A204.1 (cell line): Measurements from ENCODE around the gene CRIM1.

Experiments
- FAIRE-seq: peaks from 2 replicates; lab custom pipeline; 2012; peaks lifted over from hg19 to GRCh38; lab: Jason Lieb, UNC

Gene CRIM1

GRCh38 chr2:36525245-36525644, 169.7 kb downstream of the CRIM1 start:
- FAIRE-seq: no peak

DNA sequence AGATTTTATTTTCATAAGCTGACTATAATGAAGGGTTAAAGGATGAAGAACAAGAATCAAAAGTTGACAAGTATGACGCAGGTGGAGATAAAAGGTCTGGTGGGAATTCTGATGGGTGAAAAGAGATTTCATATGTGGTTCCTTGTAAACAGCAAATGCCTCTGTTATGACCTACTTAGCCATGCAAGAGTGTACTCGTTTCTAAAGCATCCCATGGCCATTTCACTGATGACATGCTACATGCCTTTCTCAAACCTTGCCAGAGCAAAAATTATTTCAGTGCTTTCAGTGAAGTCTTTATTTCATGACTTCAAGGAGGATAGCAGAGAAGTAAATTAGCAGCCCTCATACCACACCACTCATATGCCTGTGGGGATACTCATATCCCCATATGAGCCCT, 170.6 kb downstream of the CRIM1 start:
- no peak for FAIRE-seq

DNA sequence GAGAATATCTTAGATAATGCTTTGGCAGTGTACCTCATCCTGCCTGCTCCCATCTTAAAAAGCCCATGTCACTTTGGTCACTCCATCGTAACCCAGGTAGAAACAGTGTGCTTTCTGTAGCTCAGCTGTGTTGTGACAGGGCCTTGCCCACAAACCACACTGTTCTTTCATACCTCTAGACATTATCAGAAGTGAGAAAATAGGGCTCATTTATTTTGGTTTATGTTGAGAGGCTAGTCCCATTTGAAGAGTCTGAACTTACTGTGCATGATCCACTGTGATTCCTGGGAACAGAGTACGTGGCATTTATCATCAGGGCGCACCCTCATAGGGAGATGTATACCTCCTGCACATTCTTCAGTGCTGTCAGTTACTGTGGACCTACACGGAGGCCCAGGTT, 172.7 kb downstream of the CRIM1 start:
- FAIRE-seq: no peak

- no peak for FAIRE-seq
Observed at GRCh38 chr2:36528766-36529392, 173.3 kb downstream of the CRIM1 start.

GRCh38 chr2:36530178-36530982, 174.8 kb downstream of the CRIM1 start:
- FAIRE-seq: no peak

- no peak for FAIRE-seq
Observed at GRCh38 chr2:36530983-36531354, 175.4 kb downstream of the CRIM1 start.

DNA sequence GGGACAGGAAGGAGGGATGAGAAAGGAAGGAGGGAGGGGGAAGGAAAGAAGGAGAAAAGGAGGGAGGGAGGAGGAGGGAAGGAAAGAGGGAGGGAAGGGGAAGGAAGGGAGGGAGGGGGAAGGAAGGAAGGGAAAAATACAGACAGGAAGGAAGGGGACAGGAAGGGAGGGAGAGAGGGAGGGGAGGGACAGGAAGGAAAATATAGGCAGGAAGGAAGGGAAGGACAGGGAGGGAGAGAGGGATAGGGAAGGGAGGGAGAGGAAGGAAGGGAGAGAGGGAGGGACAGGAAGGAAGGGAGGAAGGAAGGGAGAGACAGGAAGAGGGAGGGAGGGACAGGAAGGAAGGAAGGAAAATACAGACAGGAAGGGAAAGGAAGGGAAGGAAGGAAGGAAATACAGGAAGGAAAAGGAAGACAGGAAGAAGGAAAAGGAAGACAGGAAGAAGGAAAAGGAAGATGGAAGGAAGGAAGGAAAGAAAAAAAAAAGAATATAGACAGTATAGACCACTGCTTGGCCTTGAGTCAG, 178.8 kb downstream of the CRIM1 start:
- no peak for FAIRE-seq

- no peak for FAIRE-seq
Observed at GRCh38 chr2:36535099-36535498, 179.5 kb downstream of the CRIM1 start.

GRCh38 chr2:36536776-36537175, 181.2 kb downstream of the CRIM1 start:
- FAIRE-seq: no peak

DNA sequence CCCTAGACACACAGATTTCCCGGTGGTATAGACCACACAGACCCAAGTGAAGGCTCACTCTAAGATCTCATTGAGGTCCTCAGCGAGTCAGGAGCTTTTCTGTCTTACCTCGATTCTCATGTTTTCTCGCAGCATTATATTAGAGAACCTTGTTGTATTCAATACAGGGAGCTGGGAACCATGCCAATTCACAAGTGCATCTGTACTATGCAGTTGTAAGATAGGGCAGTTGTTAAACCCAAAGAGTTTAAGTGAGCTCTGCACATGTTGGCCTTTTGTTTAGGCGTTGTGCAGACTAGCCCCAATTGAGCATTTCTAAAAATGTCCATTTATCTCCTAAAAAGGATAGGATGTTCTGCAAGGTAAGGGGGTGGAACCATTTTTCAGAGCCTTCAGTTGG, 182.8 kb downstream of the CRIM1 start:
- FAIRE-seq: no peak

GRCh38 chr2:36539631-36540030, 184.1 kb downstream of the CRIM1 start:
- no peak for FAIRE-seq

GRCh38 chr2:36540986-36541754, 185.6 kb downstream of the CRIM1 start:
- no peak for FAIRE-seq

DNA sequence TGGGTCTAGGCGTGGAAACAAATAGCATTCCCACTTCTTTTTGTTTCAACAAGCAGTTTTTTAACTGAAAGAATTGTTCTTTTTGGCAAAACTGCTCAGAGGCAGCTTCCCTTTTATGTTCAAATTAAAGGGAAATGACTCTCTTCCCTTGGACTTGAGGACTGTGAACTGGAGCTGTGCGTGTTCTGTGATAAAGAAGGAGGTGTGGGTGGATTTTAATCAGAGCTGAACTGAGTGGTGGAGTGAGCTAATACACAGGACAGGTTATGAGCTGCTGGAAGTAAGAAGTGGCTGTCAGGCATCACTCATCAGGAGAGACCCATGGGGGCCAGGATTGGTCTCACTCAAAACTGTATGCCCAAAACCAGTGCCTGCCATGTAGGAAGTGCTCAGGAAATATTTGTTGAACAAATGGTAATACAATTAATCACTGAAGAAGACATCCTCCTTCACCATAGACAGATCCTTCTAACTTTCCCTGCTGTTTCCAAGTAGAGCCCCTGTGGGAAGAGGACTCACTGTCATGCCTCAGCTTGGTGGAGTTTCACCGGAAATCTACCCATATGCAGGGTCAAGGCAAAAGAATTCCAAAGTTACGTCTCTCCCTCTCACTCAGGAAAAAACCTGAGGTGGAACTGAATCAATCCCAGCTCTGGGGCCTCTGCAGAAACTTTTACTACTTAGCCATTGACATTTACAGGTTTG, 186.5 kb downstream of the CRIM1 start:
- FAIRE-seq: no peak

GRCh38 chr2:36544638-36545338, 189.2 kb downstream of the CRIM1 start:
- no peak for FAIRE-seq

GRCh38 chr2:36545871-36546416, 190.4 kb downstream of the CRIM1 start:
- peak; percentile 30 for FAIRE-seq

GRCh38 chr2:36547906-36548305, 192.3 kb downstream of the CRIM1 start:
- no peak for FAIRE-seq

DNA sequence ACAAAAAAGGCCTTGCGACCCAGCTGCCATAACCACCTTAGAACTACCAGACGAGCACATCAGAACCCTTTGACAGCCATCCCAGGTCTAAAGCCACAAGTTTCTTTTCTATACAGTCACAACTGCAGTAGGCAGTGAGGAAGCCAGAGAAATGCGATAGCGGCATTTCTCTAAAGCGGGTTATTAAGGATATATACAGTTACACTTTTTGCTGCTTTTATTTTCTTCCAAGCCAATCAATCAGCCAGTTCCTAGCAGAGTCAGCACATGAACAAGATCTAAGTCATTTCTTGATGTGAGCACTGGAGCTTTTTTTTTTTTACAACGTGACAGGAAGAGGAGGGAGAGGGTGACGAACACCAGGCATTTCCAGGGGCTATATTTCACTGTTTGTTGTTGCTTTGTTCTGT, 193.6 kb downstream of the CRIM1 start:
- FAIRE-seq: no peak

- FAIRE-seq: no peak
Observed at GRCh38 chr2:36550006-36550405, 194.4 kb downstream of the CRIM1 start.

DNA sequence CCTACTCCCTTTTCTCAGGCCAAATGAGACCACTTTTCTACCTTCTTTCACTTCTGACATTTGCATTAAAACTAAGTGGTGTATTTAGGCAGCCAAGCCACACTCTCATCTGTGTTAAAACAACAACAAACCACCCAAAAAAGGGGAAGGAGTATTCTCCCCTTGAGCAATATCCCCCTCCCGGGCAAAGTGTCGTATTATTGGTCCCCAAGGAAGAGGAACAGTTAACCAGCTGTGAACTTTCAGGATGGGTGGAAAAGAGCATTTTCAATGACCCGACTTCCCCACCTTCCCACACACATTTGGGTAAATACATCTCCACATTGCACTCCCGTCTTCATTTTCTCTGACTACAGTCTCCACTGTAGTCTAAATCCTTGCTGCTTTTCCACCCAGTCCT, 198.1 kb downstream of the CRIM1 start:
- FAIRE-seq: no peak

DNA sequence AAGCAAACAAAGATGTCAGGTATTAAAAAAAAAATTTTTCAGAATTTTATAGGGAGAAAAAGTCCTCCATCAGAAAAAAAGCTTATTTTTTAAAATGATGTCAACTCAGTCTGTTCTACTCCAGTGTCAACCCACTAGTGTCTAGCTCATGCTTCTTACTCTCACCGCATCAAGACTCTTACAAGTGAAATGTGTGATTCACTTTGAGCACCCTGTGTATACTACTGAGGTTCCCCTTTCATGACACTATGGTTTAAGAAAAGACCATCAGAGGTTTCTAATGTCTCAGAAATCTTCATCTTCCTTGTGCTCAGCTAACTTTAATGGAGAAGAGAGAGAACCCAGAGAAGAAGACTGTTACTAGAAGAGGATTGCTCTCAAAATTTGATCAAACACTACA, 199.0 kb downstream of the CRIM1 start:
- FAIRE-seq: no peak

DNA sequence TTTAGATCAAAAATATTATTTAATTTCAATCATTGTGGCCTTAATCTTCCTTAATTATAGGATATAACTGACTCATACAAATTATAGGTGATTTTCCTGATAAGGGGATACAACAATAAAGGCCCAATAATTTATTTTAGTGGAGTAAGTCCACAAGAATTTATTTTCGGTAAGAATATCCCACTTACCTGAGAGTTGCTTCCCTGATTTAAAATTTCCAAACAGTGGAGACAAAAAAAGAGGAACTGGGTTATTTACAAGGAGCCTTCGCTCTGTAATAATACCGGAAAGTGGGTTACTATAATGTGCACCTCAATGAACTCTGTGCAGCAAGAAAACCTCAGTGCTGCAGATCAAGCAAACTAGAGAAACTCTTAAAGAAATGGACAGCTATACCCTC, 200.2 kb downstream of the CRIM1 start:
- FAIRE-seq: no peak
